DMS153 treated with DMSO at 0.1 percent for 48 hours (cell line): ENCODE data around the gene MAP2K7.
"Not testable (repeated sequence)": the region's sequence is repeated elsewhere in the genome, so short reads cannot be mapped to it uniquely, and the experiment has no call there.

Experiments
- DNase-seq: peaks from one replicate; lab custom pipeline; 2025; ENCODE audit not compliant: unreplicated experiment; lab: John Stamatoyannopoulos, UW

The MAP2K7 gene

GRCh38 chr19:7903244-7904073 is at the start of gene MAP2K7:
Gene MAP2K7, plus strand, starts transcription at chr19:7903877. Its CDS starts 68 bp downstream, at chr19:7903945.
- peak; percentile 98 for DNase-seq

GRCh38 chr19:7855426-7856108 is 48.1 kb upstream of the MAP2K7 start:
- no peak for DNase-seq

- DNase-seq: no peak
Observed at GRCh38 chr19:7856109-7856591, 47.5 kb upstream of the MAP2K7 start.

GRCh38 chr19:7856679-7857663 is 46.7 kb upstream of the MAP2K7 start:
- no peak for DNase-seq

- no peak for DNase-seq
Observed at GRCh38 chr19:7857727-7858108, 46.0 kb upstream of the MAP2K7 start.

GRCh38 chr19:7858109-7858770 is 45.4 kb upstream of the MAP2K7 start:
- peak; percentile 82 for DNase-seq

- not testable (repeated sequence) for DNase-seq
Observed at GRCh38 chr19:7859087-7859486, 44.6 kb upstream of the MAP2K7 start.

- DNase-seq: no peak
Observed at GRCh38 chr19:7859831-7860713, 43.6 kb upstream of the MAP2K7 start.

- no peak for DNase-seq
Observed at GRCh38 chr19:7860714-7861618, 42.7 kb upstream of the MAP2K7 start.

GRCh38 chr19:7861619-7862412 is 41.9 kb upstream of the MAP2K7 start:
- no peak for DNase-seq

GRCh38 chr19:7862413-7862951 is 41.2 kb upstream of the MAP2K7 start:
- DNase-seq: peak; percentile 28

GRCh38 chr19:7863157-7863970 is 40.3 kb upstream of the MAP2K7 start:
- no peak for DNase-seq

GRCh38 chr19:7863971-7864689 is 39.5 kb upstream of the MAP2K7 start:
- DNase-seq: no peak

- no peak for DNase-seq
Observed at GRCh38 chr19:7864690-7865074, 39.0 kb upstream of the MAP2K7 start.

- DNase-seq: no peak
Observed at GRCh38 chr19:7865262-7865911, 38.3 kb upstream of the MAP2K7 start.
